Activated B cell treated with CpG ODN at 0.5 μM for 24 hours (primary cell): ENCODE data around the gene STEAP3. TPM values are rescaled to one million over a fixed set of nuclear protein-coding genes. Genes with fewer than 3 reads are reported as not detected.

Source experiments
- ATAC-seq: fragments of 200-7000 bp; cut with Tn5 transposase; one replicate; pipeline ENCODE4 v1.10.0; 2021; ENCODE audit warnings: low read depth, mild to moderate bottlenecking, moderate library complexity
- CTCF ChIA-PET: fragments of 350-600 bp; sonication (Branson Sonifier 250); formaldehyde crosslinking; loops from one replicate; lab custom pipeline; 2021; ENCODE audit warnings: antibody characterized with exemption; lab: Charles Lee
- POLR2A ChIA-PET: fragments of 350-600 bp; sonication (Branson Sonifier 250); formaldehyde crosslinking; loops from one replicate; lab custom pipeline; 2021; ENCODE audit warnings: antibody characterized with exemption; lab: Charles Lee
- DNase-seq: peaks from one replicate; pipeline ENCODE4 v3.0.0; 2022
- H3K27ac Mint-ChIP-seq: one replicate; pipeline ENCODE4 v1.8.0; 2020; ENCODE audit warnings: mixed read lengths
- H3K27me3 Mint-ChIP-seq: one replicate; pipeline ENCODE4 v1.8.0; 2021; ENCODE audit warnings: mixed read lengths
- H3K36me3 Mint-ChIP-seq: one replicate; pipeline ENCODE4 v1.8.0; 2021; ENCODE audit warnings: low read depth, mixed read lengths
- H3K4me1 Mint-ChIP-seq: one replicate; pipeline ENCODE4 v1.8.0; 2021; ENCODE audit warnings: mixed read lengths
- H3K4me3 Mint-ChIP-seq: one replicate; pipeline ENCODE4 v1.8.0; 2020; ENCODE audit warnings: mild to moderate bottlenecking, mixed read lengths
- H3K9me3 Mint-ChIP-seq: one replicate; pipeline ENCODE4 v1.8.0; 2020; ENCODE audit warnings: mixed read lengths
- CTCF ChIP-seq: fragments of 200-600 bp; IDR thresholded peaks from one replicate; pipeline ENCODE4 v1.8.0; 2022; ENCODE audit warnings: antibody characterized with exemption, mild to moderate bottlenecking
- intact Hi-C: fragments of 100-400 bp; cut with micrococcal nuclease; formaldehyde crosslinking; loops from one replicate; pipeline ENCODE4 v1.15.1; 2024
- total RNA-seq: library from RNA; stranded (reverse); gene quantifications from 2 replicates; pipeline ENCODE4 v1.2.3, GENCODE V29; 2022

The STEAP3 gene
- total RNA-seq, 1 donor from 2014 or later, result 1.1 TPM

- intact Hi-C loops, result no loop called here
- H3K9me3 Mint-ChIP-seq, result peaks cover 4% of the 10 kb centered on the region
- no peak overlapping the region for H3K4me3 Mint-ChIP-seq
- no peaks in the 10 kb centered on the region for H3K36me3 Mint-ChIP-seq
- POLR2A ChIA-PET, result no interaction called here
- no peak for DNase-seq
- no peak for TF ChIP-seq CTCF
- peaks cover 12% of the 10 kb centered on the region for H3K4me1 Mint-ChIP-seq
- CTCF ChIA-PET, result no interaction called here
- no peak overlapping the region for H3K27ac Mint-ChIP-seq
- no peak for ATAC-seq
- peaks cover 5% of the 10 kb centered on the region for H3K27me3 Mint-ChIP-seq
Measured at GRCh38 chr2:119241205-119241532, 17.5 kb downstream of the STEAP3 start.

- TF ChIP-seq CTCF, result no peak
- Mint-ChIP-seq H3K9me3 (peaks cover 4% of the 10 kb centered on the region), H3K27ac (no peak overlapping the region), H3K4me1 (peaks cover 8% of the 10 kb centered on the region), H3K4me3 (no peak overlapping the region), H3K36me3 (no peaks in the 10 kb centered on the region), H3K27me3 (peaks cover 5% of the 10 kb centered on the region)
- POLR2A ChIA-PET, result no interaction called here
- DNase-seq (no peak), ATAC-seq (no peak)
- intact Hi-C loops, result no loop called here
- CTCF ChIA-PET, result no interaction called here
Measured at GRCh38 chr2:119242276-119243119, 18.9 kb downstream of the STEAP3 start.

- no peak for ATAC-seq
- peaks cover 2% of the 10 kb centered on the region for H3K27me3 Mint-ChIP-seq
- DNase-seq, result no peak
- intact Hi-C loops, result no loop called here
- H3K36me3 Mint-ChIP-seq, result no peaks in the 10 kb centered on the region
- no peak for TF ChIP-seq CTCF
- no peak overlapping the region for H3K4me3 Mint-ChIP-seq
- H3K27ac Mint-ChIP-seq, result no peak overlapping the region
- peaks cover 4% of the 10 kb centered on the region for H3K9me3 Mint-ChIP-seq
- ChIA-PET POLR2A (no interaction called here), CTCF (no interaction called here)
- H3K4me1 Mint-ChIP-seq, result peaks cover 1% of the 10 kb centered on the region
Measured at GRCh38 chr2:119243621-119244020, 20.0 kb downstream of the STEAP3 start.

- CTCF ChIA-PET, result no interaction called here
Measured at GRCh38 chr2:119245076-119245840, 21.6 kb downstream of the STEAP3 start.

More at GRCh38 chr2:119245076-119245840, 21.6 kb downstream of the STEAP3 start:
- Mint-ChIP-seq H3K27ac (no peak overlapping the region), H3K27me3 (no peaks in the 10 kb centered on the region), H3K9me3 (peaks cover 4% of the 10 kb centered on the region), H3K36me3 (no peaks in the 10 kb centered on the region), H3K4me1 (no peaks in the 10 kb centered on the region), H3K4me3 (no peak overlapping the region)
- no peak for ATAC-seq
- POLR2A ChIA-PET, result no interaction called here
- no peak for DNase-seq
- TF ChIP-seq CTCF, result no peak
- intact Hi-C loops, result no loop called here
